CD14-positive monocyte (primary cell): ENCODE data around the gene NLRP3. TPM values are rescaled to one million over a fixed set of nuclear protein-coding genes. Genes with fewer than 3 reads are reported as not detected.
A peak's percentile ranks its signal among the peaks of the same experiment; 100 is the strongest.

ENCODE experiments used
- DNase-seq, 3 donors: peaks; one replicate each; pipeline ENCODE4 v3.0.0-alpha.2; 2011 to 2022
- H2AFZ ChIP-seq: 2 replicates; pipeline ENCODE4 v1.6.0; 2012; ENCODE audit warnings: mild to moderate bottlenecking, low read depth, low read length, inconsistent platforms; ENCODE audit not compliant: insufficient read depth, poor library complexity, severe bottlenecking
- H3K27ac ChIP-seq, 2 donors: 1 replicate in 1 of 2; 2 replicates in 1 of 2; pipeline ENCODE4 v1.5.1; 2012 to 2013; ENCODE audit warnings: low read length in 2 of 2, control low read depth in 1 of 2, inconsistent platforms in 1 of 2, low read depth in 1 of 2, mild to moderate bottlenecking in 1 of 2
- H3K27me3 ChIP-seq, 2 donors: one replicate each; pipeline versions ENCODE4 v1.6.0 to v1.6.1; 2011 to 2013; ENCODE audit warnings: low read length in 2 of 2; ENCODE audit not compliant: control insufficient read depth in 2 of 2, insufficient read depth in 2 of 2
- H3K36me3 ChIP-seq, 2 donors: replicated peaks in 1 of 2; 1 replicate in 1 of 2; 2 replicates in 1 of 2; pipeline versions ENCODE4 v1.5.1 to v1.6.1; 2012 to 2013; ENCODE audit warnings: low read length in 2 of 2, control low read depth in 1 of 2, inconsistent platforms in 1 of 2, mild to moderate bottlenecking in 1 of 2; ENCODE audit not compliant: insufficient read depth in 2 of 2, control insufficient read depth in 1 of 2
- H3K4me1 ChIP-seq, 2 donors: 1 replicate in 1 of 2; 2 replicates in 1 of 2; pipeline versions ENCODE4 v1.5.1 to v1.6.1; 2012 to 2013; ENCODE audit warnings: low read length in 2 of 2, control low read depth in 1 of 2, inconsistent platforms in 1 of 2, mild to moderate bottlenecking in 1 of 2, moderate library complexity in 1 of 2; ENCODE audit not compliant: insufficient read depth in 2 of 2, control insufficient read depth in 1 of 2
- H3K4me2 ChIP-seq: replicated peaks from 2 replicates; pipeline ENCODE3; 2012; ENCODE audit warnings: low read length, moderate library complexity, mild to moderate bottlenecking; ENCODE audit not compliant: poor library complexity, severe bottlenecking; ENCODE audit errors: extremely low read depth
- H3K4me3 ChIP-seq, 3 experiments: fragments of 200-600 bp in 1 of 3; sonication (generic) in 1 of 3; replicated peaks in 1 of 3; 1 replicate in 2 of 3; 2 replicates in 1 of 3; pipeline ENCODE4 v1.5.1; 2011 to 2013; ENCODE audit warnings: low read length in 3 of 3, mild to moderate bottlenecking in 3 of 3, control low read depth in 2 of 3, low read depth in 2 of 3, inconsistent platforms in 1 of 3, moderate library complexity in 1 of 3
- H3K79me2 ChIP-seq: 2 replicates; pipeline ENCODE4 v1.6.0; 2012; ENCODE audit warnings: mild to moderate bottlenecking, control low read depth, inconsistent platforms, low read length, moderate library complexity; ENCODE audit not compliant: insufficient read depth
- H3K9ac ChIP-seq: 2 replicates; pipeline ENCODE4 v1.6.0; 2017; ENCODE audit warnings: low read length, mild to moderate bottlenecking; ENCODE audit not compliant: insufficient read depth, poor library complexity, severe bottlenecking
- H3K9me3 ChIP-seq, 2 donors: replicated peaks in 1 of 2; 1 replicate in 1 of 2; 2 replicates in 1 of 2; pipeline versions ENCODE4 v1.5.1 to v1.6.1; 2012 to 2013; ENCODE audit warnings: low read length in 2 of 2, control low read depth in 1 of 2; ENCODE audit not compliant: control insufficient read depth in 1 of 2, insufficient read depth in 1 of 2
- H4K20me1 ChIP-seq: 2 replicates; pipeline ENCODE4 v1.6.0; 2012; ENCODE audit warnings: mild to moderate bottlenecking, low read length, control low read depth, moderate library complexity; ENCODE audit not compliant: insufficient read depth
- H3K27ac Mint-ChIP-seq, 7 donors: one replicate each; pipeline ENCODE4 v1.8.0; 2020; ENCODE audit warnings: mild to moderate bottlenecking in 7 of 7, mixed read lengths in 7 of 7, moderate library complexity in 6 of 7, inconsistent platforms in 2 of 7
- H3K27me3 Mint-ChIP-seq, 3 donors: one replicate each; pipeline ENCODE4 v1.8.0; 2021 to 2022; ENCODE audit warnings: low read depth in 3 of 3, mild to moderate bottlenecking in 3 of 3, mixed read lengths in 3 of 3, moderate library complexity in 3 of 3, inconsistent platforms in 1 of 3
- H3K36me3 Mint-ChIP-seq, 2 donors: one replicate each; pipeline ENCODE4 v1.8.0; 2020; ENCODE audit warnings: mixed read lengths in 2 of 2, inconsistent platforms in 1 of 2, mild to moderate bottlenecking in 1 of 2
- H3K4me1 Mint-ChIP-seq: one replicate; pipeline ENCODE4 v1.8.0; 2020; ENCODE audit warnings: mild to moderate bottlenecking, mixed read lengths
- H3K4me3 Mint-ChIP-seq, 2 donors: one replicate each; pipeline ENCODE4 v1.8.0; 2020; ENCODE audit warnings: mild to moderate bottlenecking in 2 of 2, mixed read lengths in 2 of 2, moderate library complexity in 1 of 2
- H3K9me3 Mint-ChIP-seq, 7 donors: one replicate each; pipeline ENCODE4 v1.8.0; 2020 to 2022; ENCODE audit warnings: mixed read lengths in 7 of 7, mild to moderate bottlenecking in 6 of 7, moderate library complexity in 6 of 7, inconsistent platforms in 2 of 7
- WGBS: methylation state at CpG from one replicate; pipeline ENCODE4 v1.1.5; 2013; ENCODE audit warnings: missing lambda C conversion rate; ENCODE audit not compliant: insufficient coverage; 5-methylcytosine and 5-hydroxymethylcytosine counted together
- intact Hi-C, 2 donors: fragments of 100-400 bp; cut with micrococcal nuclease; formaldehyde crosslinking; loops; one replicate each; pipeline versions ENCODE4 v1.15.0 to v1.15.1; 2023
- polyA plus RNA-seq, 3 donors: library from polyadenylated mRNA; depleted of rRNA in 1 of 3; unstranded in 2 of 3; stranded (reverse) in 1 of 3; fragments of 300-500 nt in 2 of 3; fragments of >200 nt in 1 of 3; fragmentation: Illumina TruSeq in 2 of 3; gene quantifications; 1 replicate in 2 of 3; 2 replicates in 1 of 3; pipeline ENCODE4 v1.2.3, GENCODE V29; 2012 to 2021
- TF ChIP-seq, protein P1 (sequence below): fragments of 200-600 bp; IDR thresholded peaks from one replicate; pipeline ENCODE4 v1.8.0; 2022; ENCODE audit warnings: antibody characterized with exemption, mild to moderate bottlenecking

Gene NLRP3
- polyA plus RNA-seq, 3 donors: 56.2 to 400 (median 61.9) TPM

DNA sequence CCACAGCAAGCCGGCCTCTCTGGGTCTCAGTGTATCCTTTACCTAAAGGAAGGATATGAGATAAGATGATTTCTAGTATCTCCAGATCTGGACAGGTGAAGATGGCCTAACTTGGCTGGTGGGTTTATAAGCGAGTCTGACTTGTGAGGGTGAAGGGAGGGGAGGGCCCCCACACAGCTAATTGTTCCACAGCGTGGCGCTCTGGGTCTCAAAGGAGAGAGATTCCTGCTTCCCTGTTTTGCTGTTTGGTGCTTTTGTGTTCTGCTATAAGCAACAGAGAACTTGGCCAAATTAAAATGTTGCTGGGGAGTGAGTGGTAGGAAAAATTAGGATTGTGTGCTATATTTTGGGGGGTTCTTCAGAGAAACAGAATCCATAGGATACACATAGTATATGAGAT lies 28.9 kb upstream of the NLRP3 start:
- H3K4me1 Mint-ChIP-seq: peaks cover 58% of the 10 kb centered on the region
- Histone ChIP-seq H3K4me2 (peak overlapping the region; percentile 18), H3K4me1 (peaks cover 50 to 55% of the 10 kb centered on the region in 2 donors), H3K9me3 (no peaks in the 10 kb centered on the region), H4K20me1 (no peaks in the 10 kb centered on the region), H3K79me2 (peaks cover 7% of the 10 kb centered on the region), H3K36me3 (no peaks in the 10 kb centered on the region), H3K4me3 (peak overlapping the region in 1 of 3 experiments; percentile 13), H3K9ac (peak overlapping the region; percentile 5), H2AFZ (no peak overlapping the region), H3K27ac (peak overlapping the region in 1 of 2 donors; percentile 25), H3K27me3 (no peaks in the 10 kb centered on the region)
- intact Hi-C loops: loop anchor here (5.0 kb wide), 1 partner anchor 35 kb away; no protein-coding TSS in a partner anchor
- DNase-seq: no peak
- TF ChIP-seq, protein P1, sequence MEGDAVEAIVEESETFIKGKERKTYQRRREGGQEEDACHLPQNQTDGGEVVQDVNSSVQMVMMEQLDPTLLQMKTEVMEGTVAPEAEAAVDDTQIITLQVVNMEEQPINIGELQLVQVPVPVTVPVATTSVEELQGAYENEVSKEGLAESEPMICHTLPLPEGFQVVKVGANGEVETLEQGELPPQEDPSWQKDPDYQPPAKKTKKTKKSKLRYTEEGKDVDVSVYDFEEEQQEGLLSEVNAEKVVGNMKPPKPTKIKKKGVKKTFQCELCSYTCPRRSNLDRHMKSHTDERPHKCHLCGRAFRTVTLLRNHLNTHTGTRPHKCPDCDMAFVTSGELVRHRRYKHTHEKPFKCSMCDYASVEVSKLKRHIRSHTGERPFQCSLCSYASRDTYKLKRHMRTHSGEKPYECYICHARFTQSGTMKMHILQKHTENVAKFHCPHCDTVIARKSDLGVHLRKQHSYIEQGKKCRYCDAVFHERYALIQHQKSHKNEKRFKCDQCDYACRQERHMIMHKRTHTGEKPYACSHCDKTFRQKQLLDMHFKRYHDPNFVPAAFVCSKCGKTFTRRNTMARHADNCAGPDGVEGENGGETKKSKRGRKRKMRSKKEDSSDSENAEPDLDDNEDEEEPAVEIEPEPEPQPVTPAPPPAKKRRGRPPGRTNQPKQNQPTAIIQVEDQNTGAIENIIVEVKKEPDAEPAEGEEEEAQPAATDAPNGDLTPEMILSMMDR: no peak
- 29% methylated on average over 1 of the region's 4 CpGs for WGBS
- no peak overlapping the region for H3K4me3 Mint-ChIP-seq
- peaks cover 0 to 13% (median 0%) of the 10 kb centered on the region in 7 donors for H3K9me3 Mint-ChIP-seq
- peak overlapping the region; percentile 59 to 88 (median 82) for H3K27ac Mint-ChIP-seq
- peaks cover 1 to 4% of the 10 kb centered on the region in 2 donors for H3K36me3 Mint-ChIP-seq
- peaks cover 0 to 9% (median 0%) of the 10 kb centered on the region in 3 donors for H3K27me3 Mint-ChIP-seq

DNA sequence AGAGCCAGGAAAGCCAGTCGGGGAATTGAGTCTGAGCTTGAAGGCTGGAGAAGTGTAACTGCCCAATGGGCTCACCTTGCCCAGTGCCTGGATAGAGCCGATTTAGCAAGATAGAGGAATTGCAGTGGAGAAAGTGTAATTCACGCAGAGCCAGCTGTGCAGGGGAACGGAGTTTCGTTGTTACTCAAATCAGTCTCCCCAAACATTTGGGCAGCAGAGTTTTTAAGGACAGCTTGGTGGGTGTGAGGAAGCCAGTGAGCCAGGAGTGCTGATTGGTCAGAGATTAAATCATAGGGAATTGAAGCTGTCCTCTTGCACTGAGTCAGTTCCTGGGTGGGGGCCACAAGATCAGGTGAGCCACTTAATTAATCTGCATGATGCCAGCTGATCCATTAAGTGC lies 28.4 kb upstream of the NLRP3 start:
- no peak for DNase-seq
- no peaks in the 10 kb centered on the region for H3K36me3 ChIP-seq
- H3K9me3 Mint-ChIP-seq: peaks cover 0 to 13% (median 0%) of the 10 kb centered on the region in 7 donors
- H4K20me1 ChIP-seq: no peaks in the 10 kb centered on the region
- H3K36me3 Mint-ChIP-seq: peaks cover 2 to 4% of the 10 kb centered on the region in 2 donors
- WGBS: 83% methylated on average over 1 of the region's 5 CpGs
- H3K9me3 ChIP-seq: no peaks in the 10 kb centered on the region
- no peak overlapping the region for H3K4me3 Mint-ChIP-seq
- H3K4me2 ChIP-seq: no peak overlapping the region
- no peak overlapping the region for H3K27ac ChIP-seq
- H3K79me2 ChIP-seq: peaks cover 7% of the 10 kb centered on the region
- H3K4me1 ChIP-seq: peaks cover 51 to 56% of the 10 kb centered on the region in 2 donors
- H3K27me3 ChIP-seq: no peaks in the 10 kb centered on the region
- peaks cover 0 to 9% (median 0%) of the 10 kb centered on the region in 3 donors for H3K27me3 Mint-ChIP-seq
- intact Hi-C loops: loop anchor here (5.0 kb wide), 1 partner anchor 35 kb away; no protein-coding TSS in a partner anchor
- no peak overlapping the region for H3K9ac ChIP-seq
- TF ChIP-seq, protein P1: no peak
- peaks cover 58% of the 10 kb centered on the region for H3K4me1 Mint-ChIP-seq
- no peak overlapping the region for H2AFZ ChIP-seq
- H3K4me3 ChIP-seq: no peak overlapping the region
- H3K27ac Mint-ChIP-seq: peak overlapping the region in 3 of 7 donors; percentile 15 to 88 (median 72)
